Memory B cell (primary cell): Measurements from ENCODE around the gene SMOC2.

ENCODE experiments used
- ATAC-seq: fragments of 150-1000 bp; cut with Tn5 transposase; 2 replicates; pipeline ENCODE4 v1.10.0; 2021; ENCODE audit warnings: low read depth, mild to moderate bottlenecking, moderate library complexity
- DNase-seq, 2 donors: peaks; one replicate each; pipeline ENCODE4 v3.0.0; 2022; ENCODE audit warnings: low spot score in 2 of 2
- H3K27ac Mint-ChIP-seq: one replicate; pipeline ENCODE4 v1.8.0; 2022; ENCODE audit warnings: mild to moderate bottlenecking, moderate library complexity, mixed read lengths
- H3K27me3 Mint-ChIP-seq: one replicate; pipeline ENCODE4 v1.8.0; 2022; ENCODE audit warnings: mixed read lengths
- H3K36me3 Mint-ChIP-seq: one replicate; pipeline ENCODE4 v1.8.0; 2022; ENCODE audit warnings: mild to moderate bottlenecking, mixed read lengths
- H3K4me1 Mint-ChIP-seq: one replicate; pipeline ENCODE4 v1.8.0; 2022; ENCODE audit warnings: mixed read lengths
- H3K4me3 Mint-ChIP-seq: one replicate; pipeline ENCODE4 v1.8.0; 2022; ENCODE audit warnings: mild to moderate bottlenecking, moderate library complexity, mixed read lengths
- H3K9me3 Mint-ChIP-seq: one replicate; pipeline ENCODE4 v1.8.0; 2022; ENCODE audit warnings: mixed read lengths

Gene SMOC2

GRCh38 chr6:168638468-168639271 lies 197.7 kb downstream of the SMOC2 start:
- Mint-ChIP-seq H3K36me3 (no peaks in the 10 kb centered on the region), H3K27me3 (peaks cover 2% of the 10 kb centered on the region), H3K4me1 (no peaks in the 10 kb centered on the region), H3K4me3 (no peak overlapping the region), H3K9me3 (no peaks in the 10 kb centered on the region), H3K27ac (no peak overlapping the region)
- DNase-seq (no peak), ATAC-seq (no peak)

- Mint-ChIP-seq H3K36me3 (no peaks in the 10 kb centered on the region), H3K4me3 (no peak overlapping the region), H3K27me3 (peaks cover 2% of the 10 kb centered on the region), H3K27ac (no peak overlapping the region), H3K4me1 (no peaks in the 10 kb centered on the region), H3K9me3 (no peaks in the 10 kb centered on the region)
- DNase-seq (no peak), ATAC-seq (no peak)
These were observed 199.2 kb downstream of the SMOC2 start for GRCh38 chr6:168640181-168640580.

- Mint-ChIP-seq H3K36me3 (no peaks in the 10 kb centered on the region), H3K4me3 (no peak overlapping the region), H3K4me1 (no peaks in the 10 kb centered on the region), H3K27me3 (peaks cover 2% of the 10 kb centered on the region), H3K9me3 (no peaks in the 10 kb centered on the region), H3K27ac (no peak overlapping the region)
- DNase-seq (no peak), ATAC-seq (no peak)
These were observed 199.8 kb downstream of the SMOC2 start for GRCh38 chr6:168640768-168641167.

GRCh38 chr6:168641446-168641845 lies 200.5 kb downstream of the SMOC2 start:
- H3K4me3 Mint-ChIP-seq: no peak overlapping the region
- no peaks in the 10 kb centered on the region for H3K9me3 Mint-ChIP-seq
- no peaks in the 10 kb centered on the region for H3K36me3 Mint-ChIP-seq
- ATAC-seq: no peak
- peaks cover 2% of the 10 kb centered on the region for H3K27me3 Mint-ChIP-seq
- H3K27ac Mint-ChIP-seq: no peak overlapping the region
- DNase-seq: no peak
- no peaks in the 10 kb centered on the region for H3K4me1 Mint-ChIP-seq

- H3K9me3 Mint-ChIP-seq: no peaks in the 10 kb centered on the region
- H3K36me3 Mint-ChIP-seq: no peaks in the 10 kb centered on the region
These were observed 202.4 kb downstream of the SMOC2 start for GRCh38 chr6:168643401-168643800.

GRCh38 chr6:168645326-168645725 lies 204.3 kb downstream of the SMOC2 start:
- H3K36me3 Mint-ChIP-seq: no peaks in the 10 kb centered on the region
- no peaks in the 10 kb centered on the region for H3K9me3 Mint-ChIP-seq
- no peaks in the 10 kb centered on the region for H3K4me1 Mint-ChIP-seq
- ATAC-seq: no peak
- no peaks in the 10 kb centered on the region for H3K27me3 Mint-ChIP-seq
- H3K27ac Mint-ChIP-seq: no peak overlapping the region
- no peak for DNase-seq
- H3K4me3 Mint-ChIP-seq: no peak overlapping the region

More at GRCh38 chr6:168643401-168643800, 202.4 kb downstream of the SMOC2 start:
- H3K4me1 Mint-ChIP-seq: no peaks in the 10 kb centered on the region
- H3K27ac Mint-ChIP-seq: no peak overlapping the region
- no peak for ATAC-seq
- no peak for DNase-seq
- H3K27me3 Mint-ChIP-seq: no peaks in the 10 kb centered on the region
- no peak overlapping the region for H3K4me3 Mint-ChIP-seq

GRCh38 chr6:168647271-168647670 lies 206.3 kb downstream of the SMOC2 start:
- Mint-ChIP-seq H3K9me3 (no peaks in the 10 kb centered on the region), H3K4me3 (no peak overlapping the region), H3K27ac (no peak overlapping the region), H3K27me3 (no peaks in the 10 kb centered on the region), H3K4me1 (no peaks in the 10 kb centered on the region), H3K36me3 (no peaks in the 10 kb centered on the region)
- ATAC-seq: no peak
- DNase-seq: no peak

- no peaks in the 10 kb centered on the region for H3K4me1 Mint-ChIP-seq
- H3K9me3 Mint-ChIP-seq: no peaks in the 10 kb centered on the region
- no peak for ATAC-seq
These were observed 207.5 kb downstream of the SMOC2 start for GRCh38 chr6:168648240-168649125.

GRCh38 chr6:168649209-168649608 lies 208.2 kb downstream of the SMOC2 start:
- no peaks in the 10 kb centered on the region for H3K36me3 Mint-ChIP-seq

More at GRCh38 chr6:168648240-168649125, 207.5 kb downstream of the SMOC2 start:
- Mint-ChIP-seq H3K27me3 (no peaks in the 10 kb centered on the region), H3K27ac (no peak overlapping the region), H3K36me3 (no peaks in the 10 kb centered on the region), H3K4me3 (no peak overlapping the region)
- DNase-seq: no peak

GRCh38 chr6:168650671-168651111 lies 209.7 kb downstream of the SMOC2 start:
- no peak overlapping the region for H3K4me3 Mint-ChIP-seq
- H3K4me1 Mint-ChIP-seq: no peaks in the 10 kb centered on the region
- H3K9me3 Mint-ChIP-seq: no peaks in the 10 kb centered on the region
- no peak for DNase-seq
- ATAC-seq: no peak
- H3K27ac Mint-ChIP-seq: no peak overlapping the region
- H3K27me3 Mint-ChIP-seq: no peaks in the 10 kb centered on the region
- no peaks in the 10 kb centered on the region for H3K36me3 Mint-ChIP-seq

More at GRCh38 chr6:168649209-168649608, 208.2 kb downstream of the SMOC2 start:
- no peak for DNase-seq
- no peak for ATAC-seq
- Mint-ChIP-seq H3K4me1 (no peaks in the 10 kb centered on the region), H3K9me3 (no peaks in the 10 kb centered on the region), H3K27ac (no peak overlapping the region), H3K4me3 (no peak overlapping the region), H3K27me3 (no peaks in the 10 kb centered on the region)

- H3K9me3 Mint-ChIP-seq: peaks cover 6% of the 10 kb centered on the region
- DNase-seq (no peak), ATAC-seq (no peak)
- H3K36me3 Mint-ChIP-seq: no peaks in the 10 kb centered on the region
- H3K27ac Mint-ChIP-seq: no peak overlapping the region
- H3K4me3 Mint-ChIP-seq: no peak overlapping the region
- peaks cover 3% of the 10 kb centered on the region for H3K27me3 Mint-ChIP-seq
- H3K4me1 Mint-ChIP-seq: no peaks in the 10 kb centered on the region
These were observed 214.6 kb downstream of the SMOC2 start for GRCh38 chr6:168655462-168656152.

- H3K27me3 Mint-ChIP-seq: peaks cover 3% of the 10 kb centered on the region
- DNase-seq (no peak), ATAC-seq (no peak)
- no peak overlapping the region for H3K27ac Mint-ChIP-seq
- no peak overlapping the region for H3K4me3 Mint-ChIP-seq
- no peaks in the 10 kb centered on the region for H3K4me1 Mint-ChIP-seq
- H3K36me3 Mint-ChIP-seq: no peaks in the 10 kb centered on the region
- peaks cover 8% of the 10 kb centered on the region for H3K9me3 Mint-ChIP-seq
These were observed 217.1 kb downstream of the SMOC2 start for GRCh38 chr6:168658059-168658458.

GRCh38 chr6:168660400-168660945 lies 219.5 kb downstream of the SMOC2 start:
- Mint-ChIP-seq H3K27ac (no peak overlapping the region), H3K27me3 (peaks cover 3% of the 10 kb centered on the region), H3K36me3 (no peaks in the 10 kb centered on the region), H3K4me3 (no peak overlapping the region), H3K4me1 (no peaks in the 10 kb centered on the region), H3K9me3 (peaks cover 8% of the 10 kb centered on the region)
- ATAC-seq (no peak), DNase-seq (no peak)
